Caco-2 (cell line): ENCODE measurements around the gene TGFBR2. TPM values are rescaled to one million over a fixed set of nuclear protein-coding genes. Genes with fewer than 3 reads are reported as not detected.

Source experiments
- BruUV-seq: library from RNA; stranded (reverse); fragments of 400-500 nt; replicated peaks from 2 replicates; lab custom pipeline; 2021; lab: Mats Ljungman, UMichigan
- CTCF ChIA-PET: fragments of 300-600 bp; sonication (Branson Sonifier 250); formaldehyde crosslinking; loops from one replicate; lab custom pipeline; 2022; ENCODE audit warnings: antibody characterized with exemption; lab: Charles Lee
- POLR2A ChIA-PET: fragments of 300-600 bp; sonication (Branson Sonifier 250); formaldehyde crosslinking; loops from one replicate; lab custom pipeline; 2022; ENCODE audit warnings: antibody characterized with exemption; lab: Charles Lee
- DNase-seq, 2 experiments: peaks; one replicate each; pipeline versions ENCODE4 v3.0.0 to v3.0.0-alpha.2; 2020 to 2022
- H3K27me3 ChIP-seq: replicated peaks from 2 replicates; pipeline ENCODE4 v1.6.0; 2011; ENCODE audit warnings: low read length; ENCODE audit not compliant: control insufficient read depth, insufficient read depth
- H3K36me3 ChIP-seq: 2 replicates; pipeline ENCODE4 v1.5.1; 2011; ENCODE audit warnings: low read length; ENCODE audit not compliant: control insufficient read depth, insufficient read depth
- H3K4me1 ChIP-seq: fragments of 250-450 bp; sonication (Bioruptor Pico); 2 replicates; pipeline ENCODE4 v1.5.1; 2020; ENCODE audit warnings: mild to moderate bottlenecking
- H3K4me3 ChIP-seq: 2 replicates; pipeline ENCODE4 v1.5.1; 2011; ENCODE audit warnings: low read depth, mild to moderate bottlenecking, control low read depth, low read length
- H3K9me3 ChIP-seq: fragments of 250-450 bp; sonication (Bioruptor Pico); 2 replicates; pipeline ENCODE4 v1.5.1; 2020; ENCODE audit warnings: mild to moderate bottlenecking, moderate library complexity
- H3K27ac Mint-ChIP-seq: one replicate; pipeline ENCODE4 v1.8.0; 2022; ENCODE audit warnings: mixed read lengths; ENCODE audit not compliant: unreplicated experiment
- H3K27me3 Mint-ChIP-seq: one replicate; pipeline ENCODE4 v1.8.0; 2022; ENCODE audit warnings: mixed read lengths; ENCODE audit not compliant: insufficient read depth, unreplicated experiment
- H3K36me3 Mint-ChIP-seq: one replicate; pipeline ENCODE4 v1.8.0; 2022; ENCODE audit warnings: mild to moderate bottlenecking, mixed read lengths; ENCODE audit not compliant: insufficient read depth, unreplicated experiment
- H3K4me1 Mint-ChIP-seq: one replicate; pipeline ENCODE4 v1.8.0; 2022; ENCODE audit warnings: low read depth, mixed read lengths; ENCODE audit not compliant: unreplicated experiment
- H3K4me3 Mint-ChIP-seq: one replicate; pipeline ENCODE4 v1.8.0; 2022; ENCODE audit warnings: mild to moderate bottlenecking, moderate library complexity, mixed read lengths; ENCODE audit not compliant: unreplicated experiment
- H3K9me3 Mint-ChIP-seq: one replicate; pipeline ENCODE4 v1.8.0; 2022; ENCODE audit warnings: mixed read lengths; ENCODE audit not compliant: unreplicated experiment
- CTCF ChIP-seq, 2 experiments: fragments of 200-600 bp in 1 of 2; IDR thresholded peaks; 1 replicate in 1 of 2; 2 replicates in 1 of 2; pipeline versions ENCODE4 v1.5.1 to v1.8.0; 2011 to 2022; ENCODE audit warnings: antibody characterized with exemption in 1 of 2, control low read depth in 1 of 2, inconsistent platforms in 1 of 2, low read depth in 1 of 2, low read length in 1 of 2, mild to moderate bottlenecking in 1 of 2, moderate library complexity in 1 of 2; ENCODE audit not compliant: insufficient read depth in 1 of 2, severe bottlenecking in 1 of 2, unreplicated experiment in 1 of 2
- intact Hi-C: fragments of 100-400 bp; cut with micrococcal nuclease; formaldehyde crosslinking; loops from one replicate; pipeline ENCODE4 v1.10.0; 2022; ENCODE audit not compliant: unreplicated experiment
- total RNA-seq: library from RNA; stranded (reverse); gene quantifications from 2 replicates; pipeline ENCODE4 v1.2.3, GENCODE V29; 2022

Gene TGFBR2
- total RNA-seq, 1 experiment from 2014 or later = 40.5 TPM

GRCh38 chr3:30630238-30631030 is 24.0 kb downstream of the TGFBR2 start:
- ChIA-PET CTCF (no interaction called here), POLR2A (no interaction called here)
- Histone ChIP-seq H3K4me3 (no peak overlapping the region), H3K4me1 (peaks cover 61% of the 10 kb centered on the region), H3K9me3 (no peaks in the 10 kb centered on the region), H3K36me3 (no peaks in the 10 kb centered on the region; the same call in 1 of the 2 replicates), H3K27me3 (no peaks in the 10 kb centered on the region)
- Mint-ChIP-seq H3K27ac (peak overlapping the region; percentile 79), H3K4me3 (no peak overlapping the region), H3K4me1 (peaks cover 54% of the 10 kb centered on the region), H3K9me3 (no peaks in the 10 kb centered on the region), H3K27me3 (no peaks in the 10 kb centered on the region), H3K36me3 (peaks cover 85% of the 10 kb centered on the region)
- no peak for TF ChIP-seq CTCF (IDR thresholded peaks at IDR 0.05; ENCODE audit: insufficient read depth in 1 of 2, low read depth in 1 of 2, low read length in 1 of 2, severe bottlenecking in 1 of 2, unreplicated experiment in 1 of 2)
- no TSS peak for BruUV-seq
- intact Hi-C loops = no loop called here
- DNase-seq = no peak

GRCh38 chr3:30631243-30631904 is 25.0 kb downstream of the TGFBR2 start:
- Mint-ChIP-seq H3K4me3 (no peak overlapping the region), H3K36me3 (peaks cover 86% of the 10 kb centered on the region), H3K9me3 (no peaks in the 10 kb centered on the region), H3K4me1 (peaks cover 51% of the 10 kb centered on the region), H3K27ac (peak overlapping the region; percentile 53), H3K27me3 (no peaks in the 10 kb centered on the region)
- intact Hi-C loops = no loop called here
- no peak for TF ChIP-seq CTCF (IDR thresholded peaks at IDR 0.05; ENCODE audit: insufficient read depth in 1 of 2, low read depth in 1 of 2, low read length in 1 of 2, severe bottlenecking in 1 of 2, unreplicated experiment in 1 of 2)
- POLR2A ChIA-PET = no interaction called here
- Histone ChIP-seq H3K9me3 (no peaks in the 10 kb centered on the region), H3K4me3 (no peak overlapping the region), H3K4me1 (peaks cover 54% of the 10 kb centered on the region), H3K36me3 (no peaks in the 10 kb centered on the region; the same call in 1 of the 2 replicates), H3K27me3 (no peaks in the 10 kb centered on the region)
- BruUV-seq = no TSS peak
- CTCF ChIA-PET = no interaction called here
- no peak for DNase-seq

GRCh38 chr3:30632065-30632464 is 25.7 kb downstream of the TGFBR2 start:
- BruUV-seq = no TSS peak
- CTCF ChIA-PET = no interaction called here
- POLR2A ChIA-PET = no interaction called here

More at GRCh38 chr3:30632065-30632464, 25.7 kb downstream of the TGFBR2 start:
- no peak overlapping the region for H3K4me3 Mint-ChIP-seq
- H3K27me3 Mint-ChIP-seq = no peaks in the 10 kb centered on the region
- no peak for TF ChIP-seq CTCF (IDR thresholded peaks at IDR 0.05; ENCODE audit: insufficient read depth in 1 of 2, low read depth in 1 of 2, low read length in 1 of 2, severe bottlenecking in 1 of 2, unreplicated experiment in 1 of 2)
- Histone ChIP-seq H3K36me3 (no peaks in the 10 kb centered on the region; the same call in 1 of the 2 replicates), H3K4me1 (peaks cover 48% of the 10 kb centered on the region), H3K9me3 (no peaks in the 10 kb centered on the region), H3K27me3 (no peaks in the 10 kb centered on the region), H3K4me3 (no peak overlapping the region)
- intact Hi-C loops = no loop called here
- peak overlapping the region; percentile 53 for H3K27ac Mint-ChIP-seq
- H3K36me3 Mint-ChIP-seq = peaks cover 86% of the 10 kb centered on the region
- no peak for DNase-seq
- peaks cover 49% of the 10 kb centered on the region for H3K4me1 Mint-ChIP-seq
- no peaks in the 10 kb centered on the region for H3K9me3 Mint-ChIP-seq
